Epithelial cell of esophagus (primary cell): ENCODE data around the gene HOXD12.

ENCODE experiments used
- DNase-seq: peaks from one replicate; pipeline ENCODE4 v3.0.0; 2010; ENCODE audit warnings: low read depth
- H3K4me3 ChIP-seq: 2 replicates; pipeline ENCODE4 v1.5.1; 2011; ENCODE audit warnings: mild to moderate bottlenecking, low read length, control low read depth
- TF ChIP-seq, protein P1 (sequence below): IDR thresholded peaks from 2 replicates; pipeline ENCODE4 v1.5.1; 2011; ENCODE audit warnings: low read depth, mild to moderate bottlenecking, low read length, control low read depth, inconsistent platforms; ENCODE audit not compliant: insufficient read depth; ENCODE audit errors: missing control alignments

The HOXD12 gene

DNA sequence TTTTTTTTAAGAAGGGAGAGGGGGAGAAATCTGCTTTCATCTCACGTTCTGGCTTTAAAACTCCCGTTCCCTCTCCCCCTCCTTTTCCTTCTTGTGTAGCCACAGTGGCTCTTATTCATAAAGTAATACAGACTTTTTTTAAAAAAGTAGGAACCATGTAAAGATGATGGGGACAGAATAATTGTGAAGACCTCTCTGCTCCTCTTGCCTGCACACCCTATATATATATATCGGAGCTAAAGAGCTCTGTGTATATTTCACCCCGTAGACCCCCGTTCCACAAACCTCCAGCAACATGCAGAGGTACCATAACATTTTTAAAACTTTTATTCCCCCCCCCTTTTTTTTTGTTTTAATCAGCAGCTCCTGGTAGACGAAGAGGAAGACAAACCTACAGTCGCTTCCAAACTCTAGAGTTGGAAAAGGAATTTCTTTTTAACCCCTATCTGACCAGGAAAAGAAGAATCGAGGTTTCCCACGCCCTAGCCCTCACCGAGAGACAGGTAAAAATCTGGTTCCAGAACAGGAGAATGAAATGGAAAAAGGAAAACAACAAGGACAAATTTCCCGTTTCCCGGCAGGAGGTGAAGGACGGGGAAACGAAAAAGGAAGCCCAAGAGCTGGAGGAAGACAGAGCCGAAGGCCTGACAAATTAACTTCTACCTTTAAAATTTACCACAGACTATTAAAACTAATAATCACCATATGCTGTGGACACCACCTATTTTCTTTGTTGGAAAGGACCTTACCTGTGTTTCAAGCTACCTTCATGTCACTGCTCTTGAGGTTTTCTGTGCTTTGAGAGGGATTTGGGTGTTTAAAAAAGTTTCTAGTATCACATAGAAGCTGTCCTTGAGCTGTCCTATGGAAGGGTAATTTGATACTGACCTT, 31.6 kb downstream of the HOXD12 start:
- TF ChIP-seq, protein P1, sequence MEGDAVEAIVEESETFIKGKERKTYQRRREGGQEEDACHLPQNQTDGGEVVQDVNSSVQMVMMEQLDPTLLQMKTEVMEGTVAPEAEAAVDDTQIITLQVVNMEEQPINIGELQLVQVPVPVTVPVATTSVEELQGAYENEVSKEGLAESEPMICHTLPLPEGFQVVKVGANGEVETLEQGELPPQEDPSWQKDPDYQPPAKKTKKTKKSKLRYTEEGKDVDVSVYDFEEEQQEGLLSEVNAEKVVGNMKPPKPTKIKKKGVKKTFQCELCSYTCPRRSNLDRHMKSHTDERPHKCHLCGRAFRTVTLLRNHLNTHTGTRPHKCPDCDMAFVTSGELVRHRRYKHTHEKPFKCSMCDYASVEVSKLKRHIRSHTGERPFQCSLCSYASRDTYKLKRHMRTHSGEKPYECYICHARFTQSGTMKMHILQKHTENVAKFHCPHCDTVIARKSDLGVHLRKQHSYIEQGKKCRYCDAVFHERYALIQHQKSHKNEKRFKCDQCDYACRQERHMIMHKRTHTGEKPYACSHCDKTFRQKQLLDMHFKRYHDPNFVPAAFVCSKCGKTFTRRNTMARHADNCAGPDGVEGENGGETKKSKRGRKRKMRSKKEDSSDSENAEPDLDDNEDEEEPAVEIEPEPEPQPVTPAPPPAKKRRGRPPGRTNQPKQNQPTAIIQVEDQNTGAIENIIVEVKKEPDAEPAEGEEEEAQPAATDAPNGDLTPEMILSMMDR = no peak
- H3K4me3 ChIP-seq = no peak overlapping the region
- DNase-seq = no peak

DNA sequence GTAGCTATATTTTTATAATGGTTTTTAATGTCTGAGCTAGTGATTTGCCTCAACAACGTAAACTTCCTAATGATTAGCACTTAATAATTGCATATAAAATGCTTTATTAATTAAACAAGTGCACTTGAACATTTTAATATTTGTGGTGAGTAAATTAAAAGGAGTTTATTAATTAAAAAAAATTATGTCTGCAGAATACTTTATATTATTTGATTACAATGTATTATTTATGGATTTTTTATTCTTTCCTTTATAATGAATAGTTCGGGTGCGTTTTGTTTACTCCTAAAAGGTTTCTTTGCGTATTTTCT, 32.2 kb downstream of the HOXD12 start:
- DNase-seq = no peak
- no peak overlapping the region for H3K4me3 ChIP-seq
- TF ChIP-seq, protein P1 = no peak

DNA sequence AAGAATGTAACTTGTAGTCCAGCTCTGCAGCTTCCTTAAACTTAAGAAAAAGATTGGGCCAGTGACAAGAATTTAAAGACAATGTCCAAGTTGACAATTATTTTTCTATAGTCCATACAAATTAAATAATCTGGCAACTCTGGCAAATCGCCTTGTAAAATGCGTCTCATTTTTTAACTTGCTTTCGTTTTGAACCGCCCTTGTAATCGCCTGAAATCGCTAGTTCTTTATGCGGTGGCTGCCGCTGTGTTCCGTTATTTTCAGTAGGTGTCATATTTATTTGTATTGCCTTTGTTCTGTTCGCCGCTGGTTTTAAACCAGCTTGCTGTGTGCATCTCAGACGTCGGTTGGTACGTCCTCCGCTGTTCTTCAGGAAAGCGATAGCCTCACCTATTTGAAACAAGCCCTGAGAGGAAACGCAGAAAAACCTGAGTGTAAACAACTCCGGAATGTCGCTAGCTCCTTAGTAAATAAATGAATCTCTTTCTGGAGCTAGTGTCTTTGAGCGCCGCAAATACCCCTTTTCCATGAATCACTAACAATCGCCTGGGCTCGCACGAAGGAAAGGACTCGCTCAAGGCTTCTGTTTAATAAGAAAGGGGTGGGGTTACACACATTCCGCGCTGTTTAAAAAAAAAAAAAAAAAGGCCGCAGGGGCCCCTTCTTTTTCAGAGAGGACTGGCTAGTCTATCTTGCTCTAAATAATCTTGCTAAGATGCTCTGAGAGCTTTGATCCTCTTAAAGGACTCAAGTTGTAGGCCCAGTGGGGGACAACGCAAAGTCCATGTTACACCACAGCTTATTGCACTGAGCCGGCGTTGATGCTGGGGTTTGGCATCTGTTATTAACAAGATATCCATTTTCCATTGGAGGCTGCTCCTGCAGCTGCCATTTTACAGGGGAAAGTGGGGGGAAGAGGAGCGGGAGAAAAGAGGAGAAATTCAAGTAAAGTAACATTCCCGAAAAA, 32.9 kb downstream of the HOXD12 start:
- no peak for DNase-seq
- TF ChIP-seq, protein P1 = no peak
- H3K4me3 ChIP-seq = no peak overlapping the region

DNA sequence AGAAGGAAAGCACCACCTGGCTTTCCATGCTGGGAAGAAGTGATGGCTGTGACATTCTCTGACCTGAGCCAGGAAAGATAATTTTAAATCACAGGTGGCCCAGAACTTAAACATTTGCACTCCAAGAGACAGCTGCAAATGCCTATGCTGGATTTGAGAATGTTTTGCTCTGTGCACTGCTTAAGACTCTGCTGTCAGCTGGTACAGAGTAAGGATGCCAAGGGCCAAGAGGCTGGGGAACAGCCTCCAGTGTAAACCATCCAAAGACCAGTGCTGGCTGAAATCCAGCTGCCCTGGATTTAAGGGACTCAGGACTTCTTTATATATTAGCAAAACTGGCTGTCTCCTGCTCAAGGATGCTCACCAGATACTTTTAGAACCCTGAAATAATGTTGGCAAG, 33.8 kb downstream of the HOXD12 start:
- no peak for DNase-seq
- no peak overlapping the region for H3K4me3 ChIP-seq
- TF ChIP-seq, protein P1 = no peak

DNA sequence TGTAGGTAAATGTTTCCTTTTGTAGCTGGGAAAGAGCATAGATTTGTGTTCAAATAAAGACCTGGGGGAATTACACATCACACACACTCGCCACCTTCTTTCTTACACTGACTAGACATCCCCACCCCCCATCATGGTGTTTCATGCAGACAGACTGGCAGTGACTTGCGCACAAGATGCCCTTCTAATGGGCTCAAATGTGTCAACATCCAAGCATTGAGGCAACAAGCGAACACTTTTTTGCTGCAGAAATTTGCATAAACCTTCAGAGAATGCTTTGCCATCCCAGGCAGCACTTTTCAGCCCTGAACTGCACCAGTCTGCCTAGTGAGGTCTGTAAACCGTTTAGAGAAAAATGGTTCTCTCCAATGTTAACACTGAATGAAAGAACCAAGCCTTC, 34.4 kb downstream of the HOXD12 start:
- no peak overlapping the region for H3K4me3 ChIP-seq
- no peak for DNase-seq
- TF ChIP-seq, protein P1 = no peak

DNA sequence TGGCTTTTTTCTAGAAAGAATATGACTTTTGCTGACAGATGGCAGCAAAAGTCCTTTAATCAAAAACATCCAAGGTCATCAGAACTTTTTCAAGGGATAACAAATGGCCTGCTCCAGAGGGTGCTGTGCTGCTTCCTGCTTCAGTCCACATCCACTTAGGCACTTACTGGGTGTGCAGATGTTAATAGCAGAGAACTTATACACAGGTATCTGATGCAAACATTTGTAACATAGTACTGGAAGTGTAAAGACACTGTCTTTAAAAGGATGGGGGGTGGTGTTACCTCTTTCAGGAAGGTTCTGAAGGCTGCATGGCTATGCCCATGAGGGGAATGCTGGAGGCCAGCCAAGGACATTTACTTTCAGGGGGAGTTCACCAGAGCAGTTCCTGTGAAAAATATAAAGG, 35.4 kb downstream of the HOXD12 start:
- no peak for DNase-seq
- no peak overlapping the region for H3K4me3 ChIP-seq
- TF ChIP-seq, protein P1 = no peak
